H1 (cell line): Measurements from ENCODE around the gene CD200. TPM values are rescaled to one million over a fixed set of nuclear protein-coding genes. Genes with fewer than 3 reads are reported as not detected.
A peak's percentile ranks its signal among the peaks of the same experiment; 100 is the strongest.

Experiments
- CTCF ChIA-PET: fragments of 300-600 bp; sonication (Branson Sonifier 250); formaldehyde crosslinking; loops from one replicate; lab custom pipeline; 2021; ENCODE audit not compliant: partially characterized antibody; lab: Charles Lee
- POLR2A ChIA-PET: fragments of 300-600 bp; sonication (Branson Sonifier 250); formaldehyde crosslinking; loops from one replicate; lab custom pipeline; 2021; ENCODE audit warnings: inconsistent platforms; ENCODE audit not compliant: partially characterized antibody; lab: Charles Lee
- DNase-seq, 2 experiments: peaks; one replicate each; pipeline versions ENCODE4 v3.0.0 to v3.0.0-alpha.2; 2010 to 2022; ENCODE audit warnings: low spot score in 2 of 2, low read depth in 1 of 2, mixed read lengths in 1 of 2
- FAIRE-seq: peaks from 2 replicates; lab custom pipeline; 2011; peaks lifted over from hg19 to GRCh38; lab: Jason Lieb, UNC
- H2AFZ ChIP-seq: 2 replicates; pipeline ENCODE4 v1.8.1; 2012; ENCODE audit warnings: low read length, inconsistent platforms
- H2AK5ac ChIP-seq: 2 replicates; pipeline ENCODE4 v1.6.1; 2013; ENCODE audit warnings: low read depth, low read length
- H2BK120ac ChIP-seq: replicated peaks from 2 replicates; pipeline ENCODE3; 2013; ENCODE audit warnings: low read depth, low read length, inconsistent platforms
- H2BK12ac ChIP-seq: 2 replicates; pipeline ENCODE4 v1.6.1; 2013; ENCODE audit warnings: low read depth, low read length
- H2BK15ac ChIP-seq: 2 replicates; pipeline ENCODE4 v1.6.1; 2013; ENCODE audit warnings: low read length
- H2BK20ac ChIP-seq: 2 replicates; pipeline ENCODE4 v1.6.1; 2013; ENCODE audit warnings: low read length
- H2BK5ac ChIP-seq: 2 replicates; pipeline ENCODE4 v1.6.1; 2013; ENCODE audit warnings: low read depth, low read length
- H3K14ac ChIP-seq: 2 replicates; pipeline ENCODE4 v1.6.1; 2013; ENCODE audit warnings: inconsistent platforms; ENCODE audit not compliant: insufficient read length
- H3K18ac ChIP-seq: 2 replicates; pipeline ENCODE4 v1.6.1; 2013; ENCODE audit warnings: low read length; ENCODE audit errors: extremely low read depth
- H3K23ac ChIP-seq: 2 replicates; pipeline ENCODE4 v1.6.1; 2013; ENCODE audit warnings: inconsistent platforms; ENCODE audit not compliant: insufficient read length
- H3K23me2 ChIP-seq: 2 replicates; pipeline ENCODE4 v1.6.1; 2013; ENCODE audit warnings: low read depth, low read length
- H3K27ac ChIP-seq: 2 replicates; pipeline ENCODE4 v1.6.1; 2011; ENCODE audit warnings: low read depth, low read length, inconsistent platforms
- H3K27me3 ChIP-seq, 4 experiments: replicated peaks in 1 of 4; 1 replicate in 1 of 4; 2 replicates in 3 of 4; pipeline versions ENCODE4 v1.6.1 to v1.8.1; 2011 to 2013; ENCODE audit warnings: low read length in 3 of 4, mild to moderate bottlenecking in 3 of 4, inconsistent platforms in 2 of 4, mixed read lengths in 2 of 4, moderate library complexity in 1 of 4; ENCODE audit not compliant: control insufficient read depth in 3 of 4, insufficient read depth in 3 of 4; ENCODE audit errors: extremely low read depth in 1 of 4
- H3K36me3 ChIP-seq, 4 experiments: 2 replicates each; pipeline versions ENCODE4 v1.6.1 to v1.8.1; 2011 to 2013; ENCODE audit warnings: mild to moderate bottlenecking in 4 of 4, low read length in 3 of 4, moderate library complexity in 2 of 4, control low read depth in 1 of 4, inconsistent platforms in 1 of 4; ENCODE audit not compliant: insufficient read depth in 4 of 4, control insufficient read depth in 2 of 4
- H3K4ac ChIP-seq: replicated peaks from 2 replicates; pipeline ENCODE3; 2013; ENCODE audit warnings: low read length, low read depth, mixed read lengths, inconsistent platforms; ENCODE audit not compliant: insufficient read length
- H3K4me1 ChIP-seq, 4 experiments: replicated peaks in 1 of 4; 1 replicate in 1 of 4; 2 replicates in 3 of 4; pipeline versions ENCODE4 v1.6.1 to v1.8.1; 2011 to 2013; ENCODE audit warnings: low read length in 3 of 4, inconsistent platforms in 2 of 4, mixed read lengths in 1 of 4; ENCODE audit not compliant: insufficient read depth in 4 of 4, control insufficient read depth in 3 of 4
- H3K4me2 ChIP-seq, 2 experiments: 2 replicates each; pipeline versions ENCODE4 v1.6.1 to v1.8.1; 2011 to 2013; ENCODE audit warnings: low read depth in 2 of 2, low read length in 2 of 2, control low read depth in 1 of 2, inconsistent platforms in 1 of 2, mild to moderate bottlenecking in 1 of 2; ENCODE audit not compliant: insufficient read depth in 1 of 2
- H3K4me3 ChIP-seq, 4 experiments: fragments of 200-600, 300-600 bp in 1 of 4; sonication (generic), shearing (Covaris generic), sonication (Bioruptor Twin) in 1 of 4; 2 replicates each; pipeline versions ENCODE4 v1.5.1 to v1.8.1; 2011 to 2016; ENCODE audit warnings: low read length in 4 of 4, low read depth in 3 of 4, control low read depth in 2 of 4, inconsistent platforms in 2 of 4, mild to moderate bottlenecking in 2 of 4, mixed read lengths in 1 of 4, moderate library complexity in 1 of 4; ENCODE audit not compliant: insufficient read depth in 2 of 4; ENCODE audit errors: extremely low read depth in 1 of 4
- H3K56ac ChIP-seq: replicated peaks from 2 replicates; pipeline ENCODE3; 2013; ENCODE audit warnings: low read depth, mild to moderate bottlenecking, mixed read lengths, low read length, inconsistent platforms; ENCODE audit not compliant: insufficient read length
- H3K79me1 ChIP-seq: 2 replicates; pipeline ENCODE4 v1.6.1; 2013; ENCODE audit warnings: low read depth, low read length, control low read depth
- H3K79me2 ChIP-seq, 2 experiments: 2 replicates each; pipeline versions ENCODE4 v1.6.1 to v1.8.1; 2012 to 2013; ENCODE audit warnings: low read length in 2 of 2, mild to moderate bottlenecking in 2 of 2, inconsistent platforms in 1 of 2; ENCODE audit not compliant: insufficient read depth in 2 of 2, control insufficient read depth in 1 of 2
- H3K9ac ChIP-seq, 4 experiments: replicated peaks in 1 of 4; 1 replicate in 1 of 4; 2 replicates in 3 of 4; pipeline versions ENCODE4 v1.6.1 to v1.8.1; 2011 to 2013; ENCODE audit warnings: low read depth in 3 of 4, low read length in 3 of 4, control low read depth in 2 of 4, mild to moderate bottlenecking in 2 of 4, moderate library complexity in 2 of 4, inconsistent platforms in 1 of 4; ENCODE audit errors: extremely low read depth in 1 of 4
- H3K9me3 ChIP-seq, 2 experiments: 2 replicates each; pipeline versions ENCODE4 v1.6.1 to v1.8.1; 2012 to 2013; ENCODE audit warnings: mild to moderate bottlenecking in 2 of 2, moderate library complexity in 2 of 2, control low read depth in 1 of 2, inconsistent platforms in 1 of 2, low read depth in 1 of 2, low read length in 1 of 2, mixed read lengths in 1 of 2; ENCODE audit not compliant: insufficient read depth in 2 of 2
- H4K20me1 ChIP-seq, 2 experiments: replicated peaks in 1 of 2; 2 replicates each; pipeline versions ENCODE3 to v1.8.1; 2011 to 2013; ENCODE audit warnings: inconsistent platforms in 2 of 2, low read length in 2 of 2, mild to moderate bottlenecking in 1 of 2; ENCODE audit not compliant: insufficient read depth in 2 of 2, control insufficient read depth in 1 of 2
- H4K5ac ChIP-seq: 2 replicates; pipeline ENCODE4 v1.6.1; 2013; ENCODE audit warnings: low read length, low read depth, mixed read lengths, inconsistent platforms; ENCODE audit not compliant: insufficient read length
- H4K8ac ChIP-seq: 2 replicates; pipeline ENCODE4 v1.8.0; 2013; ENCODE audit warnings: mild to moderate bottlenecking, moderate library complexity, low read length, inconsistent platforms; ENCODE audit not compliant: insufficient read depth; ENCODE audit errors: extremely low read depth
- H4K91ac ChIP-seq: replicated peaks from 2 replicates; pipeline ENCODE3; 2013; ENCODE audit warnings: low read length, mixed read lengths, inconsistent platforms; ENCODE audit not compliant: insufficient read length
- CTBP2 ChIP-seq: IDR thresholded peaks from 2 replicates; pipeline ENCODE4 v1.7.0; 2011; ENCODE audit warnings: borderline replicate concordance, mild to moderate bottlenecking, moderate library complexity, mixed read lengths, low read length; ENCODE audit not compliant: insufficient read depth, insufficient read length
- EP300 ChIP-seq, 2 experiments: IDR thresholded peaks; 1 replicate in 1 of 2; 2 replicates in 1 of 2; pipeline ENCODE4 v1.6.1; 2011 to 2012; ENCODE audit warnings: low read depth in 2 of 2, low read length in 2 of 2, mild to moderate bottlenecking in 2 of 2, borderline replicate concordance in 1 of 2, inconsistent platforms in 1 of 2, moderate library complexity in 1 of 2
- SP2 ChIP-seq: IDR thresholded peaks from 2 replicates; pipeline ENCODE4 v1.6.1; 2012; ENCODE audit warnings: mild to moderate bottlenecking, low read length, inconsistent platforms
- SUZ12 ChIP-seq: fragments of 200-600 bp; sonication (generic); IDR thresholded peaks from 2 replicates; pipeline ENCODE4 v1.6.1; 2012; ENCODE audit warnings: mild to moderate bottlenecking, inconsistent platforms, low read length, moderate library complexity, mixed read lengths
- WGBS, 2 experiments: shearing (Covaris generic) in 1 of 2; methylation state at CpG; one replicate each; pipeline versions ENCODE4 v1.1.6 to v1.1.7; 2013 to 2015; ENCODE audit warnings: low lambda C conversion rate in 2 of 2, mixed read lengths in 2 of 2, inconsistent platforms in 1 of 2, low coverage in 1 of 2, missing lambda C conversion rate in 1 of 2; ENCODE audit not compliant: insufficient replicate concordance in 2 of 2, insufficient coverage in 1 of 2, insufficient read length in 1 of 2; ENCODE audit errors: extremely low coverage in 1 of 2, missing lambda C conversion rate in 1 of 2; 5-methylcytosine and 5-hydroxymethylcytosine counted together
- polyA plus RNA-seq, 7 experiments: library from polyadenylated mRNA; depleted of rRNA in 3 of 7; stranded (reverse) in 5 of 7; unstranded in 2 of 7; fragments of >200 nt in 5 of 7; fragments of 200-250 nt in 2 of 7; gene quantifications; 1 replicate in 5 of 7; 2 replicates in 1 of 7; 4 replicates in 1 of 7; pipeline versions ENCODE4 v1.2.1 to v1.2.3, GENCODE V29; 2011 to 2013; ENCODE audit warnings: missing spikeins in 2 of 7, mixed read lengths in 2 of 7
- total RNA-seq: library from RNA; stranded (reverse); fragmentation: NEBNext Ultra II Directional; extraction: Animal tissue kit (Norgen Biotek cat#: 25700); gene quantifications from 2 replicates; pipeline ENCODE4 v1.2.1, GENCODE V29; 2021

Gene CD200
- total and polyA plus RNA-seq, 2 of the 8 experiments (the other 6 are each of a cell fraction or from before 2014, with no cell fraction given) = 45.8 to 50.2 TPM

DNA sequence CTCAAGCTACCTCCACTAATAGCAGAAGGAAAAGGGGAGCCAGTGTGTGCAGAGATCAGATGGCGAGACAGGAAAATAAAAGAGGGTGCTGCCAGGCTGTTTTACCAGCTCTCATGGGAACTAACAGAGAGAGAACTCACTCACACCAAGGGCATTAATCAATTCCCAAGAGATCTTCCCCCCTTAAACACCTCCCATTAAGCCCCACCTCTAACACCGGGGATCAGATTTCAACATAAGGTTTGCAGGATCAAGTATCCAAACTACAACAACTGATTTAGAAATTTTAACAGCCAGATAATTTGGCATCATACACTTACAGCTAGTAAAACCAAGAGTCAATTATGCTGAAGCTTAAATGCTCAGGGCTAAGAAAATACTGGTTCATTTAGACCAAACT is 18.9 kb downstream of the CD200 start:
- ChIA-PET POLR2A (interaction anchor here (0.6 to 3.3 kb wide), 6 partner anchors 9 to 48 kb away, joined by 3 to 29 read pairs (median 3); partner anchors contain the start of gene CD200), CTCF (interaction anchor here (0.6 to 2.9 kb wide), 3 partner anchors 58 to 87 kb away, joined by 3 to 9 read pairs (median 6); partner anchors contain the start of gene SLC9C1)
- H2BK120ac ChIP-seq = no peak overlapping the region
- peaks cover 0 to 32% of the 10 kb centered on the region in 2 experiments; a peak in 3 of 4 replicates for H3K79me2 ChIP-seq
- no peak overlapping the region for H3K23ac ChIP-seq
- no peak overlapping the region for H2AK5ac ChIP-seq
- no peaks in the 10 kb centered on the region for H4K20me1 ChIP-seq
- peaks cover 3% of the 10 kb centered on the region; the same call in 1 of the 2 replicates for H3K79me1 ChIP-seq
- H3K36me3 ChIP-seq = peaks cover 11 to 53% (median 30%) of the 10 kb centered on the region in 4 experiments
- no peak overlapping the region for H3K14ac ChIP-seq
- H3K9me3 ChIP-seq = no peaks in the 10 kb centered on the region
- peak; percentile 70 for FAIRE-seq
- no peak overlapping the region for H4K8ac ChIP-seq
- H3K56ac ChIP-seq = no peak overlapping the region
- no peak overlapping the region for H2BK12ac ChIP-seq
- H3K23me2 ChIP-seq = no peaks in the 10 kb centered on the region
- H3K4me1 ChIP-seq = peaks cover 3 to 31% (median 23%) of the 10 kb centered on the region in 4 experiments
- H3K18ac ChIP-seq = no peak overlapping the region
- no peak for DNase-seq
- no peak overlapping the region for H4K5ac ChIP-seq
- H4K91ac ChIP-seq = no peak overlapping the region
- 65% methylated on average over 2 of the region's 2 CpGs; no CpG with 5 or more reads in 1 of the 2 experiments for WGBS, 2 experiments
- no peak overlapping the region; a peak in 1 of 4 replicates for H3K4me2 ChIP-seq
- no peak overlapping the region for H2BK15ac ChIP-seq
- no peak overlapping the region for H3K9ac ChIP-seq
- H2AFZ ChIP-seq = no peak overlapping the region
- H2BK5ac ChIP-seq = 0 out of 2 replicates have a peak overlapping the region, but pooled peaks have one; percentile 20
- no peak overlapping the region for H3K4ac ChIP-seq
- no peak overlapping the region for H3K4me3 ChIP-seq
- H3K27me3 ChIP-seq = no peaks in the 10 kb centered on the region
- H2BK20ac ChIP-seq = no peak overlapping the region
- no peak overlapping the region for H3K27ac ChIP-seq
- TF ChIP-seq SUZ12 = no peak
- no peak for TF ChIP-seq CTBP2
- TF ChIP-seq EP300 (IDR thresholded peaks at IDR 0.05; ENCODE audit: borderline replicate concordance in 1 of 2, low read depth in 2 of 2, low read length in 2 of 2) = no peak
- no peak for TF ChIP-seq SP2
